ENCODE results near the gene SLC9C1.

DNA sequence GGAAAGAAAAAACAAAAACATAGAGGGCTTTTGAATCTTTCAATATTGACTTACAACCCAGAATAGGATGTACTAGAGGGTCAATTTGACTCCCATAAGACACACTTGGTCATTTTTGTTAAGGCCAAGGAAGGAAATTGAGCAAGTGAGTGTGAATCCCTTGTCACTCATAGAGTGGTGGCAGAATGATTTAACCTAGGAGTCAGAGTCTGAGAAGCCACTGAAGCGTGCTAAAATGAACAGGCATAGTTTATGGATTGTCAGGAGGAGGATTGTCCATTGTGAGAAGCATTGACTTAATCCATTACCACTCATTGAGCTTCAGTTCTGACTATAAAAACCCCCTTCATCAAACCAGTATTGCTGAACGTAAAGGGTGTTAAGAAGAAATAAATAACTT, 152.7 kb downstream of the SLC9C1 start:
- TF ChIP-seq CTCF (IDR thresholded peaks at IDR 0.05) (no peak), POLR2AphosphoS5 (IDR thresholded peaks at IDR 0.05) (no peak)
